T-helper 2 cell treated with Interferon-gamma antibody and Interleukin-4, amounts not matched to agents 5 μg/mL and 100 μg/mL, for 36 hours (primary cell): Measurements from ENCODE around the gene GNB2.

Experiments
- DNase-seq: peaks from one replicate; pipeline ENCODE4 v3.0.0; 2021; ENCODE audit warnings: low spot score
- H3K27ac Mint-ChIP-seq: one replicate; pipeline ENCODE4 v1.8.0; 2021; ENCODE audit warnings: mild to moderate bottlenecking, mixed read lengths
- H3K27me3 Mint-ChIP-seq: one replicate; pipeline ENCODE4 v1.8.0; 2021; ENCODE audit warnings: low read depth, mixed read lengths
- H3K36me3 Mint-ChIP-seq: one replicate; pipeline ENCODE4 v1.8.0; 2021; ENCODE audit warnings: low read depth, mixed read lengths
- H3K4me1 Mint-ChIP-seq: one replicate; pipeline ENCODE4 v1.8.0; 2021; ENCODE audit warnings: low read depth, mixed read lengths
- H3K4me3 Mint-ChIP-seq: one replicate; pipeline ENCODE4 v1.8.0; 2022; ENCODE audit warnings: mild to moderate bottlenecking, moderate library complexity, mixed read lengths
- H3K9me3 Mint-ChIP-seq: one replicate; pipeline ENCODE4 v1.8.0; 2021; ENCODE audit warnings: mixed read lengths

The GNB2 gene

DNA sequence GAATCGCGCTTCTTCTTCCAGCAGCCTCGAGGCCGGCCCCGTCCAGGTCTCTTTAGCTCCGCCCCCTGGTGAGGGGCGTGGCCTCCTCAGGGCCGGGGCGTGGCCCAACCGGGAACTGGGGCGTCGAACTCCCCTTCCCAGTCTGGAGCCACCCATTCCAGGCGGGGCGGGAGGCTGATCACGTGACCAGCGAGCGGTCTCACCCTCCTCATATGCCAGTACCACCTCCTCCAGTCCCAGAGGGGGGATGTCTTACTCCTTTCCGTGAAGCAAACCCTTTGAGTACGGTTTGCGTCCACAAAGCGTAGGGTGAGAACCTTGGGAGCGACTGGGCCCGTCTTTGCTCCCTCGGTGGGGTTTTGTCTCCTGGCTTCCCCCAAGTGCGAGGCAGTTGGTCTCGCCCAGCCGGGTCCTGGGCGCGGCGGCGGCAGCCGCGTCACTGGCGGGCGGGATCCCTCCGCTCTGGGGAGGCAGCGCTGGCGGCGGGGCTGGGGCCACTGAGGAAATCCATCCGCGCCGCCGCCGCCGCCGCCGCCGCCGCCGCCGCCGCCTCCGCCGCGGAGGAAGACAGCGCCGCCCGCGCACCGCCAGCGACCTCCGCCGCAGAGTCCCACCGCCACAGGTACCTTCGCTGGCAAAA, at the start of gene GNB2:
Gene GNB2 (plus strand): TSS at position 439 of the 640 bp plus-strand sequence. CDS start 2,526 bp downstream, outside the sequence.
- Mint-ChIP-seq H3K4me3 (peak within 1 kb of the TSS; percentile 95), H3K9me3 (no peaks in the 10 kb centered on the region), H3K36me3 (peaks cover 21% of the 10 kb centered on the region), H3K27ac (peak within 1 kb of the TSS; percentile 95), H3K4me1 (peaks cover 4% of the 10 kb centered on the region), H3K27me3 (peaks cover 17% of the 10 kb centered on the region)
- peak; percentile 99 for DNase-seq

DNA sequence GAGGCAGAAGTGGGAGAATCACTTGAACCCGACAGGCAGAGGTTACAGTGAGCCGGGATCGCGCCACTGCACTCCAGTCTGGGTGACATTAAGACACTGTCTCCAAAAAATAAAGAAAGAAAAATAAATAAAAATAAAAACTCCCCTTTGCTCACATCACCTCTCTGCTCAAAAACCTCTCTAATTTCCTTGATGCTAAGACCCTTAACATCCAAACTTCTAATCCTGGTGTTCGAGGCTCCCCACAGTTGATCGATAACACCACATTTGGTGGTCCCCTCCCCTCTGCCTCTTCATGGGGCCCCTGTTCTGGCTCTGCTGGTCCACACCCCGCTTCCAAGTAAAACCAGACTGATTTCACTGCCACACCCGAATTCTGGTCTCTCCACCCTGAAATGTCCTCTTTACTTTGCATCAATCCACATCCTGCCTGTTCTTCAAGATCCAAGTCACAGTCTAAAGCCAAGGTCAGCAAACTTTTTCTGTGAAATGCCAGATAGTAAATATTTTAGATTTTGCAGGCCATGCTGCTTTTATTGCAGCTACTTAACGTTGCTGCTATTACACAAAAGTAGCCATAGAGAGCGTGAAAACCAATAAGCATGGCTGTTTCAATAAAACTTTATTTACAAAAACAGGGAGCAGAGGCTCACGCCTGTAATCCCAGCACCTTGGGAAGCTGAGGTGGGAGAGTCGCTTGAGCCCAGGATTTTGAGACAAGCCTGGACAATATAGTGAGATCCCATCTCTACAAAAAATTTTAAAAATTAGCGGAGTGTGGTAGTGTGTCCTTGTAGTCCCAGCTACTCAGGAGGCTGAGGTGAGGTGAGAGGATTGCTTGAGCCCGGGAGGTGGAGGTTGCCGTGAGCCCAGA, 49.4 kb upstream of the GNB2 start:
- peak overlapping the region; percentile 55 for H3K4me3 Mint-ChIP-seq
- H3K27ac Mint-ChIP-seq: peak overlapping the region; percentile 93
- H3K9me3 Mint-ChIP-seq: no peaks in the 10 kb centered on the region
- peaks cover 32% of the 10 kb centered on the region for H3K4me1 Mint-ChIP-seq
- no peak for DNase-seq
- H3K36me3 Mint-ChIP-seq: peaks cover 27% of the 10 kb centered on the region
- no peaks in the 10 kb centered on the region for H3K27me3 Mint-ChIP-seq

DNA sequence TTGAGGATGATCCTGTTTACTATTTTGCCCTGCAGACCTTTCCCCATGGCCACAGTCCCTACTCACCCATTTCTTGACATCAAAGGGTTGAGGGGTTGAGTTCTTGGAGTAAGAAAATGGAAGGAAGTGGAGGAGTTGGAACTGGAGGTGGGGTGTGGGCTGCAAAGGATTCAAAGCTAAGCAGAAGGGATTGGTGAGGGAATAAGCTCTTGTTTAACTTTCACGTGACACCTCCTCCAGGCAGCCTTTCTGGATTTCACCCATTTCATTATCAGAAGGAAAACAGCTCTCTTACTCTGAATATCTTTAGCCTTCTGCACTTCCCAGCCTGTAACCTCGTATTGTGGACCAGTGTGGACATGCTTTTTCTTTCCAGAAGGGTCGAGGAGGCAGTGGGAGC, 47.5 kb upstream of the GNB2 start:
- Mint-ChIP-seq H3K9me3 (no peaks in the 10 kb centered on the region), H3K4me3 (peak overlapping the region; percentile 82), H3K27me3 (no peaks in the 10 kb centered on the region), H3K36me3 (peaks cover 28% of the 10 kb centered on the region), H3K4me1 (peaks cover 38% of the 10 kb centered on the region), H3K27ac (peak overlapping the region; percentile 84)
- no peak for DNase-seq

DNA sequence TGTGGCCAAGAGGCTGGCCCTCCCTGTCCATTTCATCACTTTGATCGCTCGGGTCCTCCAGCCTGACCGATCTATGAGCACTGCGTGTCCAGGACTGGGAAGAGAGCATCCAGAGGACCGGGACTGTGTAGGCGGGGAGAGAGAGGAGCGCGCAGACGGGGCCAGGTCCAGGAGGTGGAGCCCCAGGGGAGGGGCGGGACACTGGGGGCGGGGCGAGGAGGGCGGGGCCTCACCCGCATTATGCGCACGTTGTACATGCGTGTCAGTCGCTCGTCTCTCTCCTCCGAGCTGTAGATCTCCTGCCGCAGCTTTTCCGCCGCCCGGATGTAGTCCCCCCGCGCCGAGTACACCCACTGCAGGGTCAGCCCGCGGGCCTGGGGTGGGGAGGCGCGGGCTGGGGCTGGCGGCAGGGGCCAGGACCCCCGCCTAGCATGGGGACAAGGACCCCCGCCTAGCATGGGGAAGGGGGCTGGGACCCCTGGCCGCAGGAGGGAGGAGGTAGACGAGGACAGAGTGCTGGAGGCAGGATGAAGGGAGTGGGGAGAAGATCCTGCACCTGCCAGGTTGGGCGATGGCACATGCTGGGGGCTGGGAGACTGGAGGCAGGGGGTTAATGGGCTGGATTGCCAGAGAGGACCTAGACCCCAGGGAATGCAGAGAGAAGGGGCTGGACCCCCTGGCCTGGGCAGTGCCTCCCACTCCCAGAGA, 46.9 kb upstream of the GNB2 start:
- H3K27ac Mint-ChIP-seq: peak overlapping the region; percentile 84
- DNase-seq: peak; percentile 78
- H3K36me3 Mint-ChIP-seq: peaks cover 25% of the 10 kb centered on the region
- H3K4me3 Mint-ChIP-seq: peak overlapping the region; percentile 82
- H3K9me3 Mint-ChIP-seq: no peaks in the 10 kb centered on the region
- no peaks in the 10 kb centered on the region for H3K27me3 Mint-ChIP-seq
- H3K4me1 Mint-ChIP-seq: peaks cover 36% of the 10 kb centered on the region

DNA sequence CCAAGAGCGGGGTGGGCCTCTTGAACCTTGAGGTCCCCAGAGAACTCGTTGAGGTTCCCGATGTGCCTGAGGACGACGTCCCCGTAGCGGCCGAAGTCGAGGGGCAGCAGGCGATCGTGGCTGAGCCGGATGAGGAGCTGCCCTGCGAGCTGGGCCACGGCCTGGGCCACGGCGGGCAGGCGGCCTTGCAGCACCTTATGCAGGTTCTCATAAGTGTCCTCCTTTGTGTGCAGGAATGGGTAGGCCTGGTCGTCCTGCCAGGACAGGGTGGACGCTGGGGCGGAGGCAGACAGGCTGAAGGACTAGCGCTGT, 46.3 kb upstream of the GNB2 start:
- Mint-ChIP-seq H3K36me3 (peaks cover 24% of the 10 kb centered on the region), H3K4me1 (peaks cover 36% of the 10 kb centered on the region), H3K9me3 (no peaks in the 10 kb centered on the region), H3K27me3 (no peaks in the 10 kb centered on the region), H3K4me3 (peak overlapping the region; percentile 82), H3K27ac (peak overlapping the region; percentile 84)
- no peak for DNase-seq

DNA sequence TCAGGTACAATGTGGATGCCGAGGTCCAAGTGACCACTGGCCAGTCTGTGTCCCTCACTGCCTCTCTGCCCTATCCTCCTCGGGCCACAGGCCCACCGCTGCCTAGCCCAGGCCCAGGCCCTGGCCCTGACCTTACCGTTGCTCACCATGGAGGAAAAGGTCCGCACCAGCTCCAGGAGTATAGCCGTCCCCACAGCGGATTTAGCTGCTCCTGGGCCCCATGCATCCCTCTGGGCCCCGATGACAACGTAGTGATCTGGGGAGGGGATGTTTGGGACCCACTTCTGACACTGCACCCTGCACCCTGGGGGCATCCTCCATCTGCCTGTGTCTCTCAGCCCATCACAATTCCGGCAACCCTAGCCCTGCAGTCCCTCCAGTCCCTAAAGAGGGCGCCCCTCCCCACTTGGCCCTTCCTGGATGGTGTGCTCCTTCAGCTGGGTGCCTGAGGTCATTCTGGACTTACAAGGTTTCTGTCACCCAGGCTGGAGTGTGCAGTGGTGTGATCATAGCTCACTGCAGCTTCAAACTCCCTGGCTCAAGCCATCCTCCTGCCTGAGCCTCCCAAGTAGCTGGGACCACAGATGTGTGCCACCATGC, 44.3 kb upstream of the GNB2 start:
- Mint-ChIP-seq H3K27ac (peak overlapping the region; percentile 55), H3K4me1 (peaks cover 40% of the 10 kb centered on the region), H3K4me3 (peak overlapping the region; percentile 34), H3K27me3 (no peaks in the 10 kb centered on the region), H3K36me3 (peaks cover 16% of the 10 kb centered on the region), H3K9me3 (no peaks in the 10 kb centered on the region)
- DNase-seq: no peak

DNA sequence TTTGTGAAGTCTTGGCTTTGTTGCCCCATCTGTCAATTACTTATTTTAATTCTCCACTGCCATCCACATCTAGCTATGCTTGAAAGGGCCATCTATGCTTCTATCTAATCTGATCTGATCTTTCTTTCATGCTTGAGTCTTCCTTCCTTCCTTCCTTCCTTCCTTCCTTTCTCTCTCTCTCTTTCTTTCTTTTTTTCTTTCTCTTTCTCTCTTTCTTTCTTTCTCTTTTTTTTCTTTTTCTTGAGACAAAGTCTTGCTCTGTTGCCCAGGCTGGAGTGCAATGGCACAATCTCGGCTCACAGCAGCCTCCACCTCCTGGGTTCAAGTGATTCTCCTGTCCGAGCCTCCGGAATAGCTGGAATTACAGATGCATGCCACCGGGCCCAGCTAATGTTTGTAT, 43.5 kb upstream of the GNB2 start:
- Mint-ChIP-seq H3K36me3 (peaks cover 15% of the 10 kb centered on the region), H3K27ac (peak overlapping the region; percentile 56), H3K9me3 (no peaks in the 10 kb centered on the region), H3K27me3 (peaks cover 3% of the 10 kb centered on the region), H3K4me1 (peaks cover 38% of the 10 kb centered on the region), H3K4me3 (peak overlapping the region; percentile 17)
- no peak for DNase-seq

DNA sequence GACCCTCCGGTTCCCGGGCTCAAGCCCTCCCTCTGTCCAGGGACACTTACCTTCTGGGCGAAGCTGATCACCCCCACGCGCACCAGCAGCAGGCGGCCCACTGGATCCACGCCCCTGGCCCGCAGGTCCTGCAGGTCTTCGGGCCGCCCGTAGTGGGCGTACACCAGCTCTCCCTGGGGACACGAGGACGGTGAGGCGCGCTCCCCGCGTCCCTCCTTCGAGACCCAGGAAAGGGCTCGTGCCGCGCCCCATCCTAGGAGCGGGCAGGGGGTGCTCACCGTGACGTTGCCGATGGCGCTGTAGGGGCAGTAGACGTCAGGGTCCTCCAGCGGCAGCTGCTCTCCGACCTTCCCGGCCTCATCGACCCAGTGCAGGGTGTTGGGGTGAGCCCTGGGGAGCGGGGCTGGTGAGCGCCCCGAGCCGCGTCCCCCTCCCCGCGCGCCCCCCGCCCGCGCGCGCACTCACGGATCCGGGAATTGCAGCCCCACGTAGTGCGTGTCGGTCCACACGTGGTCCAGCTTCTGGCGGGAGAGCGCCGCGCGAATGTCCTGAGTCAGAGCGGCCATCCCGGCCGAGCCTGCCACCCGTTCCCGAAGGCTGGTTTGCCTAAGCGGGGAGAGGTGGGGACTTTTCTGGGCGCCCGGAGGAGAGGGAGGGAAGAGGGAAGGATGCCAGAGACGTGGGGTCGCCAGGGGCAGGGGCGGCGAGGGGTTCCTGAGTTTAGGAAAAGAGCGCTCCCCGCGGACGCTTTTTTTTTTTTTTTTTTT, 40.4 kb upstream of the GNB2 start:
- H3K4me3 Mint-ChIP-seq: peak overlapping the region; percentile 87
- peaks cover 27% of the 10 kb centered on the region for H3K4me1 Mint-ChIP-seq
- H3K9me3 Mint-ChIP-seq: no peaks in the 10 kb centered on the region
- peaks cover 11% of the 10 kb centered on the region for H3K36me3 Mint-ChIP-seq
- peak overlapping the region; percentile 86 for H3K27ac Mint-ChIP-seq
- H3K27me3 Mint-ChIP-seq: peaks cover 3% of the 10 kb centered on the region
- DNase-seq: peak; percentile 63

DNA sequence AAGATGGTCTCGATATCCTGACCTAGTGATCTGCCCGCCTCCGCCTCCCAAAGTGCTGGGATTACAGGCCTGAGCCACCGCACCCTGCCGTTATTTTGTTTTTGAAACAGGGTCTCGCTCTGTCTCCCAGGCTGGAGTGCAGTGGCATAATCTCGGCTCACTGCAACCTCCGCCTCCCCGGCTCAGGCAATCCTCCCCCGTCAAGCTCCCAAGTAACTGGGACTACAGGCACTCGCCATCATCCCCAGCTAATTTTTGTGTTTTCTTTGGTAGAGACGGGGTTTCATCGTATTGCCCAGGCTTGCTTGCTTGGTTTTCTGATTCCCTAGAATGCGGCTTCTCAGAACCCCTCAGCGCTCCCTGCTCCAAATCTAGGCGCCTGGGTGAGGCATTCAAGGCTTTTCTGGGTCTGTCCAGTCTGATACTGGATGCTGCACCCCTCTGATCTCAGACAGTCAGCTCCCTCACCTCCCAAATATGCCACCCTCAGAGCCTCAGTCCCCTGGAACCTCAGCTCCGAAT, 33.5 kb upstream of the GNB2 start:
- no peak for DNase-seq
- Mint-ChIP-seq H3K27ac (no peak overlapping the region), H3K27me3 (peaks cover under 1% of the 10 kb centered on the region), H3K36me3 (no peaks in the 10 kb centered on the region), H3K4me1 (no peaks in the 10 kb centered on the region), H3K4me3 (no peak overlapping the region), H3K9me3 (no peaks in the 10 kb centered on the region)

DNA sequence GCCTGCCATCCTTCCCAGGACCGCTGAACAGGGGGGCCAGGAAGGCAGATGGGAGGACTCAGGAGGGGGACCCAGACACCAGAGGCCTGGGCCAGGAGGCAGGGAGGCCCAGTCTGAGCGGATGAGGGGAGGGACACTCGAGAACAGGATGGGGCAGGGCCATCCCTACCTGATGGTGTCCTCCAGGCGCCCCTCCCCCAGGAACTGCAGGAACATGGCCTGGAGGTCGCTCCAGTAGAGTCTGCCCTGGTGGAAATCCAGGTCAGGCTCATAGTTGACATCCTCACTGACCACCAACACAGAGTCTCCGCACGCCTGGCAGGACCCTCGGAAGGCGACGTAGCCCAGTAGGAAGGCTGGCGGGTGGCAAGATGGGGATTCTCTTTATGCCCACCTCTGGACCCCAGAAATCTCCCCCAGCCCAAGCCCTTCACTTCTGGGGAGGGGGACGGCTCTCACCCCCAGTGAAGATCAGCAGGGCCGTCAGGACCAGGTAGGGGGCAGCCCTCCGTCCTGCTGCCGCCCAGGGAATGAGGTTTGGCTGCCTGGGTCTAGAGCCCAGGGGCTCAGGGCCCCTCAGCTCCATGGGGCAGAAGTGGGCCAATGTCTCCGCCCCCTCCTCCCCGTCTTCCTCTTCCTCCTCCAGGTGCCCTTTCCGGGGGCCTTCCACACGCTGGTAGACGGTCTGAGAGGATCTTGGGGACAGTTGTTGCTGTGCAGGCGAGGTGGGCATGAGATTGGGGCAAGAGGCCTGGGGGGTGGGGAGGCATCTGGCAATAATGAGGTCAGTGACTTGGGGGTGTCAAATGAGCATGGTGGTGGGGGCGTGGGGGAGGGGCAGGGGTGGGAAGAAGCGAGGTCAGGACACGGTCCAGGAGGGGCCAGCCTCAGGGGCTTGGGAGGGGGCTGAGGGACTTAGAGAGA, 32.8 kb upstream of the GNB2 start:
- H3K27me3 Mint-ChIP-seq: peaks cover 5% of the 10 kb centered on the region
- no peaks in the 10 kb centered on the region for H3K36me3 Mint-ChIP-seq
- no peaks in the 10 kb centered on the region for H3K4me1 Mint-ChIP-seq
- no peaks in the 10 kb centered on the region for H3K9me3 Mint-ChIP-seq
- no peak overlapping the region for H3K27ac Mint-ChIP-seq
- no peak overlapping the region for H3K4me3 Mint-ChIP-seq
- DNase-seq: no peak

DNA sequence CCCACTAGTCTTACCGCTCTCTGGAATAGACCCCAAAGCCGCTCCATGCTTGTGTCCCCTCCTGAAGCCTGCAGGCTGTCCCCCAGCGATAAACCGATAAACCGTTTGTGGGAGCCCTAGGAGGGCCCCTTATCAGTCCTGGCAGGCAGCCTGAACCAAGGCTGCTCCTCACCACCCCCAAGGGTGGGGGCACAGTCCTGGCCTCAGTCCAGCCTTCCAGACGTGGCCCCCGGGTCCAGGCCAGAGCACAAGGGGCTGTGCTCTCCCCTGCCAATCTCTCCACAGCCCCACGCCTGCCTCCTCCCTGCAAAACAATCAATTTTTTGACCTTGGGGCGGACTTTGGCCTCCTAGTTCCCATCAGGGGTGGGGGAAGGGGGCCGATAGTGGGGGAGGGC, 32.1 kb upstream of the GNB2 start, which contains the start of gene TFR2:
Gene TFR2 (minus strand): TSS at position 90 of the 397 bp plus-strand sequence. CDS start 43 bp downstream, at position 47.
- no peak within 1 kb of the TSS for H3K27ac Mint-ChIP-seq
- no peaks in the 10 kb centered on the region for H3K36me3 Mint-ChIP-seq
- no peak within 1 kb of the TSS for H3K4me3 Mint-ChIP-seq
- DNase-seq: no peak
- H3K4me1 Mint-ChIP-seq: no peaks in the 10 kb centered on the region
- no peaks in the 10 kb centered on the region for H3K9me3 Mint-ChIP-seq
- peaks cover 8% of the 10 kb centered on the region for H3K27me3 Mint-ChIP-seq

DNA sequence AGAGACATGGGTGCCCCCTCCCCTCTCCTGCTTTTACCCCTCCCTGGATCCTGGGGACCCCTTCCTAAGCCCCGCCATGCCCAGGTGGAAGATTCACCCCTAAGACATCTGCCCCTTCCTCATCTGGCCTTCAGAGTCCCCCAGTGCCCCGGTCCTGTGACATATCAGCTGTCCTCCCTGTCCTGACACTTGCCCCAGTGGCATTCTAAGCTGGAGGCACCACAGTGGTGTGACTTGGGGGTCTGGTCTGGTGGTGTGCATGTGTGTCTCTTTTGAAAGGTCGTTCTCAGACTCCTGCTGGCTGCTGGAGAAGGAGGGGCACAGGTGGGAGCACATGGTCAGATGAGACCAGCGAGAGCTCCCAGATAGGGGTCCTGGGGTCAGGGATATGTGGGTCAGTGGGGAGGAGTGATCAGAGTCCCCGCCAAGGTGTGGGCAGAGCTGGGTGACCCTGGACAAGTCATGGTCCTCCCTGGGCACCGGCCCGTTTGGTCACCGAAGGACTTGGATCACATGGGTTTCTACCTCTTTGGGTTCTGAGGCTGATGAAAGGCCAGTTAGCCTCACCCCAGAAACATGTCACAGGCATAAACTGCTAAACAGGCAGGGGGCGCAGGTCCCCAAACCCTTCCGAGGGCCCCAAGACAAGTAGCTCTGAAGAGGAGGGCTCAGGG, 31.5 kb upstream of the GNB2 start:
- DNase-seq: no peak
- Mint-ChIP-seq H3K9me3 (no peaks in the 10 kb centered on the region), H3K36me3 (no peaks in the 10 kb centered on the region), H3K4me3 (no peak overlapping the region), H3K4me1 (no peaks in the 10 kb centered on the region), H3K27ac (no peak overlapping the region), H3K27me3 (peaks cover 8% of the 10 kb centered on the region)
